ENCODE results near the gene PEDS1. TPM values are rescaled to one million over a fixed set of nuclear protein-coding genes. Genes with fewer than 3 reads are reported as not detected.

The PEDS1 gene
- total and polyA plus RNA-seq, 10 of the 15 experiments (the other 5 are each of a cell fraction or from before 2014, with no cell fraction given): 1.7 to 25.6 (median 16.8) TPM

GRCh38 chr20:50193199-50193835 lies 39.8 kb upstream of the PEDS1 start:
- in situ Hi-C loops (cut with MboI): no loop called here
- Histone ChIP-seq H3K9me3 (replicated peaks; ENCODE audit: control insufficient read depth, insufficient read depth, low read length) (no peaks in the 10 kb centered on the region), H3K27me3 (replicated peaks in 1 of 2; ENCODE audit: control insufficient read depth in 2 of 2, insufficient read depth in 2 of 2, low read length in 1 of 2) (no peaks in the 10 kb centered on the region), H2AFZ (ENCODE audit: control insufficient read depth, low read depth, low read length) (no peak overlapping the region), H3K4me1 (ENCODE audit: control insufficient read depth, insufficient read depth, low read length) (peaks cover 7% of the 10 kb centered on the region), H3K79me2 (ENCODE audit: control insufficient read depth, insufficient read depth, low read length) (peaks cover 12% of the 10 kb centered on the region), H3K4me3 (peak overlapping the region; percentile 76), H3K4me2 (ENCODE audit: control insufficient read depth, insufficient read depth) (peak overlapping the region; percentile 97), H3K36me3 (ENCODE audit: control insufficient read depth in 2 of 2, insufficient read depth in 2 of 2, low read length in 1 of 2) (no peaks in the 10 kb centered on the region), H3K27ac (ENCODE audit: control insufficient read depth, insufficient read depth) (no peak overlapping the region), H3K9ac (ENCODE audit: control insufficient read depth, insufficient read depth, low read length) (peak overlapping the region; percentile 79; the same call in 1 of the 2 replicates), H4K20me1 (ENCODE audit: control insufficient read depth, insufficient read depth) (no peaks in the 10 kb centered on the region)
- no TSS peak for BruUV-seq (replicated peaks)
- POLR2A ChIA-PET: no interaction called here
- WGBS (ENCODE audit: insufficient coverage, insufficient replicate concordance, low lambda C conversion rate, missing lambda C conversion rate): 83% methylated on average over 10 of the region's 10 CpGs
- FAIRE-seq (no peak), DNase-seq (ENCODE audit: low read depth, low spot score) (no peak), ATAC-seq (no peak)
- no peak for TF ChIP-seq POU2F2 (IDR thresholded peaks at IDR 0.05; ENCODE audit: borderline replicate concordance, low read depth, low read length)
- no peak for TF ChIP-seq MEF2B (IDR thresholded peaks at IDR 0.05; ENCODE audit: partially characterized antibody, poor library complexity, severe bottlenecking)
- no peak for TF ChIP-seq RAD21 (IDR thresholded peaks at IDR 0.05; ENCODE audit: insufficient read depth, low read depth, low read length)
- TF ChIP-seq NFXL1 (IDR thresholded peaks at IDR 0.05; ENCODE audit: borderline replicate concordance): no peak
- TF ChIP-seq JUND (IDR thresholded peaks at IDR 0.05; ENCODE audit: low read depth, low read length): no peak
- no peak for TF ChIP-seq HCFC1 (IDR thresholded peaks at IDR 0.05; ENCODE audit: low read length)
- no peak for TF ChIP-seq IKZF1 (conservative IDR thresholded peaks at IDR 0.05)
- TF ChIP-seq TCF7 (IDR thresholded peaks at IDR 0.05; ENCODE audit: borderline replicate concordance): no peak
- no peak for TF ChIP-seq KDM1A (IDR thresholded peaks at IDR 0.05; ENCODE audit: borderline replicate concordance)
- TF ChIP-seq ETV6 (conservative IDR thresholded peaks at IDR 0.05 in 1 of 2, IDR thresholded peaks at IDR 0.05 in 1 of 2; ENCODE audit: borderline replicate concordance in 1 of 2, low read depth in 1 of 2): no peak
- TF ChIP-seq ZNF207 (IDR thresholded peaks at IDR 0.05; ENCODE audit: borderline replicate concordance): no peak
- TF ChIP-seq E4F1 (IDR thresholded peaks at IDR 0.05; ENCODE audit: borderline replicate concordance, partially characterized antibody): no peak
- no peak for TF ChIP-seq ATF2 (IDR thresholded peaks at IDR 0.05; ENCODE audit: low read length)
- TF ChIP-seq CBX5 (IDR thresholded peaks at IDR 0.05; ENCODE audit: low read depth): no peak
- no peak for TF ChIP-seq ESRRA (IDR thresholded peaks at IDR 0.05; ENCODE audit: low read length)
- no peak for TF ChIP-seq NR2C1 (IDR thresholded peaks at IDR 0.05)
- no peak for TF ChIP-seq CREB1 (IDR thresholded peaks at IDR 0.05; ENCODE audit: low read depth)
- no peak; the same call in 1 of the 2 replicates for TF ChIP-seq POLR2AphosphoS5 (IDR thresholded peaks at IDR 0.05; ENCODE audit: low read length)
- TF ChIP-seq RELB (IDR thresholded peaks at IDR 0.05; ENCODE audit: low read depth): no peak
- RAD21 ChIA-PET (ENCODE audit: unreplicated experiment): interaction anchor here (0.5 kb wide), 1 partner anchor 591 kb away, joined by 4 read pairs; no protein-coding TSS in a partner anchor
- intact Hi-C loops (cut with micrococcal nuclease; ENCODE audit: unreplicated experiment): no loop called here
- SMC1A ChIA-PET (ENCODE audit: uncharacterized antibody, unreplicated experiment): no interaction called here
- CTCF ChIA-PET: no interaction called here

Data from GM12878 (cell line).